Smooth muscle cell (in vitro differentiated cells): ENCODE data around the gene NDUFS8. TPM values are rescaled to one million over a fixed set of nuclear protein-coding genes. Genes with fewer than 3 reads are reported as not detected.

ENCODE experiments used
- DNase-seq: peaks from one replicate; lab custom pipeline; 2025; ENCODE audit not compliant: unreplicated experiment; lab: John Stamatoyannopoulos, UW
- H2AFZ ChIP-seq: fragments of 200-600 bp; sonication (generic); 2 replicates; pipeline ENCODE4 v1.6.0; 2016; ENCODE audit warnings: antibody characterized with exemption, low read depth, mild to moderate bottlenecking
- H3F3A ChIP-seq: fragments of 200-600 bp; sonication (generic); 2 replicates; pipeline ENCODE4 v1.6.0; 2017; ENCODE audit warnings: antibody characterized with exemption, low read depth
- H3K27ac ChIP-seq: fragments of 200-600 bp; sonication (generic); 2 replicates; pipeline ENCODE4 v1.5.1; 2016; ENCODE audit warnings: low read depth, mild to moderate bottlenecking
- H3K27me3 ChIP-seq: fragments of 200-600 bp; sonication (generic); 2 replicates; pipeline ENCODE4 v1.6.1; 2016; ENCODE audit warnings: low read depth, mild to moderate bottlenecking
- H3K36me3 ChIP-seq: fragments of 200-600 bp; sonication (generic); 2 replicates; pipeline ENCODE4 v1.5.1; 2016; ENCODE audit warnings: low read depth
- H3K4me1 ChIP-seq: fragments of 200-600 bp; sonication (generic); 2 replicates; pipeline ENCODE4 v1.5.1; 2016; ENCODE audit warnings: low read depth
- H3K4me2 ChIP-seq: fragments of 200-600 bp; sonication (generic); 2 replicates; pipeline ENCODE4 v1.6.0; 2016; ENCODE audit warnings: mild to moderate bottlenecking
- H3K4me3 ChIP-seq: fragments of 200-600 bp; sonication (generic); 2 replicates; pipeline ENCODE4 v1.5.1; 2016; ENCODE audit warnings: mild to moderate bottlenecking
- H3K79me2 ChIP-seq: fragments of 200-600 bp; sonication (generic); 2 replicates; pipeline ENCODE4 v1.6.0; 2016; ENCODE audit warnings: low read depth, mild to moderate bottlenecking
- H3K9ac ChIP-seq: fragments of 200-600 bp; sonication (generic); 2 replicates; pipeline ENCODE4 v1.6.0; 2016; ENCODE audit warnings: low read depth
- H3K9me3 ChIP-seq: fragments of 200-600 bp; sonication (generic); replicated peaks from 2 replicates; pipeline ENCODE4 v1.5.1; 2016; ENCODE audit warnings: low read depth
- H4K20me1 ChIP-seq: fragments of 200-600 bp; sonication (generic); 2 replicates; pipeline ENCODE4 v1.6.0; 2016; ENCODE audit warnings: low read depth
- WGBS: methylation state at CpG from one replicate; pipeline ENCODE4 v1.1.7; 2016; ENCODE audit warnings: low lambda C conversion rate; 5-methylcytosine and 5-hydroxymethylcytosine counted together
- polyA plus RNA-seq: library from polyadenylated mRNA; unstranded; fragments of >200 nt; fragmentation: Nextera tagmentation; extraction: Ambion mirVana; gene quantifications from 2 replicates; pipeline ENCODE4 v1.2.1, GENCODE V29; 2016
- total RNA-seq: library from RNA; depleted of rRNA; stranded (reverse); fragments of >200 nt; gene quantifications from 2 replicates; pipeline ENCODE4 v1.2.3, GENCODE V29; 2014
- TF ChIP-seq, protein P1 (sequence below): fragments of 200-600 bp; sonication (generic); IDR thresholded peaks from 2 replicates; pipeline ENCODE4 v1.5.1; 2017; ENCODE audit warnings: borderline replicate concordance, mild to moderate bottlenecking, antibody characterized with exemption; ENCODE audit not compliant: insufficient read depth, poor library complexity, severe bottlenecking

The NDUFS8 gene
- total and polyA plus RNA-seq, 2 experiments from 2014 or later: 165 to 314 TPM

DNA sequence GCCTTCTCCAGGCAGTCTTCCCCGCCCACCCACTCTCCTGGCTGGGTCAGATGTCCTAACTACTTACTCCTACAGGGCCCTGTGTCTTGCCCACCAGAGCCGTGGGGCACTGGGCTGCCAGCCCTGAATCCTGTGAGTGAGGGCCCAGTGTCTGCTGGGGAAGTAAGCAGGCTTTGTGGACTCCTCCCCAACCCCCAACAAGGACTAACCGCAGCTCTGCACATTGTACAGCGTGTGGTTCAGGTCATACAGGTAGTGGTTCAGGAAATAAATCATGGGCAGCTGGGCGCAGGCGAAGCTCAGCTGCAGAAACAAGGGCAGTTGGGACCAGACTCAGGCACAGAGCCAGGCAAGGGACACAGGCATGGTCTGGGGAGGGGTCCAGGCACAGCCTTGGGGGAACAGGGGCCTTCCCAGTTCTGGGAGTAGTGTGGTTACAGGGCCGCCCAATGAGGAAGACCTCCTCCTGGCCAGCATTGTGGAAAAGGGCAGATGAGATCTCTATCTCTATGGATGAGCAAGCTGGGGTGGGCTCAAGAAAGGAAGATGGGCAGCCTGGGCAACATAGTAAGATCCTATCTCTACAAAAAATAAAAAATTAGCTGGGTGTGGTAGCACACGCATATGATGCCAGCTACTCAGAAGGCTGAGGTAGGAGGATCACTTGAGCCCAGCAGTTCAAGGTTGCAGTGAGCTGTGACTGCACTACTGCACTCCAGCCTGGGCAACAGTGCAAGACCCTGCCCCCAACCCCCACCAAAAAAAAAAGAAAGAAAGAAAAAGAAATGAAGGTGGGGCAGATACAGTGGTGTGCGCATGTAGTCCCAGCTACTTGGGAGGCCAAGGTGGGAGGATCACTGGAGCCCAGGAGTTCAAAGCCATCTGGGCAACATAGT lies 32.1 kb upstream of the NDUFS8 start:
- Histone ChIP-seq H3K27me3 (no peaks in the 10 kb centered on the region), H3K36me3 (no peaks in the 10 kb centered on the region), H3K4me2 (no peak overlapping the region), H3K4me3 (no peak overlapping the region), H3K79me2 (no peaks in the 10 kb centered on the region), H3K27ac (no peak overlapping the region), H3K9me3 (no peaks in the 10 kb centered on the region), H3F3A (no peaks in the 10 kb centered on the region), H2AFZ (no peak overlapping the region), H3K9ac (no peak overlapping the region), H3K4me1 (peaks cover 3% of the 10 kb centered on the region), H4K20me1 (no peaks in the 10 kb centered on the region)
- WGBS: 96% methylated on average over 9 of the region's 9 CpGs
- TF ChIP-seq, protein P1, sequence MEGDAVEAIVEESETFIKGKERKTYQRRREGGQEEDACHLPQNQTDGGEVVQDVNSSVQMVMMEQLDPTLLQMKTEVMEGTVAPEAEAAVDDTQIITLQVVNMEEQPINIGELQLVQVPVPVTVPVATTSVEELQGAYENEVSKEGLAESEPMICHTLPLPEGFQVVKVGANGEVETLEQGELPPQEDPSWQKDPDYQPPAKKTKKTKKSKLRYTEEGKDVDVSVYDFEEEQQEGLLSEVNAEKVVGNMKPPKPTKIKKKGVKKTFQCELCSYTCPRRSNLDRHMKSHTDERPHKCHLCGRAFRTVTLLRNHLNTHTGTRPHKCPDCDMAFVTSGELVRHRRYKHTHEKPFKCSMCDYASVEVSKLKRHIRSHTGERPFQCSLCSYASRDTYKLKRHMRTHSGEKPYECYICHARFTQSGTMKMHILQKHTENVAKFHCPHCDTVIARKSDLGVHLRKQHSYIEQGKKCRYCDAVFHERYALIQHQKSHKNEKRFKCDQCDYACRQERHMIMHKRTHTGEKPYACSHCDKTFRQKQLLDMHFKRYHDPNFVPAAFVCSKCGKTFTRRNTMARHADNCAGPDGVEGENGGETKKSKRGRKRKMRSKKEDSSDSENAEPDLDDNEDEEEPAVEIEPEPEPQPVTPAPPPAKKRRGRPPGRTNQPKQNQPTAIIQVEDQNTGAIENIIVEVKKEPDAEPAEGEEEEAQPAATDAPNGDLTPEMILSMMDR: no peak
- no peak for DNase-seq

DNA sequence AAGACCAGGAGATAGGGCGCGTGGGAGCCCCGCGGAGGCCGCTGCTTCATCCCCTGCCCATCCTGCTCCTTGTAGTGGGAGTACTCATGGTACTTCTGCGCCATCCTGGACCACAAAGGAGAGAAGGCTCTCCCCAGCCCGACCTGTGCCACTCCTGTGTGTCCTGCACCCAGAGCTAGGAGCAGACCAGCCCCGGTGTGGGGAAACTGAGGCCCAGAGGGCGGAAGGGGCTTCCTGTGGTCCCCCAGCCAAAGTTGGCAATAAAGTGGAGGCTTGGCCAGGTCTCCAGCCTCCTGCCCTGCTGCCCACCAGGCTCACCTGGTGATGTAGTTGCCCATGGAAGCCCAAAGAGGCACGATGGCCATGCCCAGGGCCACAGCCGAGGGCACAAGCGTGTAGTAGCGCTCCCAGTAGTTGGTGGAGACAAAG lies 31.3 kb upstream of the NDUFS8 start:
- WGBS: 97% methylated on average over 13 of the region's 13 CpGs
- no peak for DNase-seq
- Histone ChIP-seq H2AFZ (no peak overlapping the region), H3K27ac (no peak overlapping the region), H3K4me3 (no peak overlapping the region), H4K20me1 (no peaks in the 10 kb centered on the region), H3K27me3 (no peaks in the 10 kb centered on the region), H3K9me3 (no peaks in the 10 kb centered on the region), H3K9ac (no peak overlapping the region), H3K36me3 (no peaks in the 10 kb centered on the region), H3K79me2 (no peaks in the 10 kb centered on the region), H3K4me2 (no peak overlapping the region), H3F3A (no peaks in the 10 kb centered on the region), H3K4me1 (peaks cover 4% of the 10 kb centered on the region)
- TF ChIP-seq, protein P1: no peak

DNA sequence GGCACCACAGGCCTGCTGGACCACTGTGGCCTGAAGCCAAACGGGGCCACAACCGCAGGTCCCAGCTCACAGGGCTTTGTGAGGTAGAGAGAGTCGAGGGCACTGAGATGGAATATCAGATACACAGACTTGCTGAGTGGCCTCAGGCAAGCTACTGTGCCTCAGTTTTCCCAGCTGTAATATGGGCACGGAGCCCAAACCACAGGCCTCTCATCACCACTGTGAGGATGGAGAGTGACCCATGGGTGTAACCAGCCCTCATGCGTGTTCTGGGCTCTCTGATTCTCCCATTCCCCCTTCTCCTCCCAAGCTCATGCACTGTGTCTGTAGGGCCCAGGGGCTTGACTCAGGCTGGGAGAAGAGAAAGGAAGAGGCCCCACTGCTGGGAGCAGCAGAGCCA lies 30.8 kb upstream of the NDUFS8 start:
- H3K9ac ChIP-seq: no peak overlapping the region
- H3K27me3 ChIP-seq: no peaks in the 10 kb centered on the region
- no peak for DNase-seq
- TF ChIP-seq, protein P1: no peak
- H3K36me3 ChIP-seq: no peaks in the 10 kb centered on the region
- no peaks in the 10 kb centered on the region for H3K9me3 ChIP-seq
- no peak overlapping the region for H2AFZ ChIP-seq
- H3K4me1 ChIP-seq: peaks cover 4% of the 10 kb centered on the region
- H3F3A ChIP-seq: no peaks in the 10 kb centered on the region
- H4K20me1 ChIP-seq: no peaks in the 10 kb centered on the region
- no peak overlapping the region for H3K4me3 ChIP-seq
- no peak overlapping the region for H3K27ac ChIP-seq
- no peak overlapping the region for H3K4me2 ChIP-seq
- WGBS: 96% methylated on average over 5 of the region's 5 CpGs
- H3K79me2 ChIP-seq: no peaks in the 10 kb centered on the region

DNA sequence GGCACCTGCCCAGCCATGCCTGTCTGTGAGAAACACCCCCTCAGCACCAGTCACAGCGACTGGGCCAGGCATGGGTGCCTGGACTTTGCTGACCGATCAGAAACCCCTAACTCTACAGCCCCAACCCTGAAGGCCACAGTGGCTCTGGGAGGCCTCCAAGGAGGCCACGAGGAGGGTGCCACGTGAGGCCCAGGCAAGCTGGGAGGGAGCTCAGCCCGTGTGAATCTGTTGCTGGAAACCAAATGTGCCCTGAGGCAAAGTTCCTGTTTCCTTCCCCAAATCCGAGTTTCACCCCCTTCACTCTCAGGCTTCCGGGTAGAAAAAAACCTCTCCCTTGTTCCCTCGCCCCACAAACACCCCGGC lies 27.9 kb upstream of the NDUFS8 start:
- no peak overlapping the region for H2AFZ ChIP-seq
- no peak overlapping the region for H3K4me3 ChIP-seq
- no peaks in the 10 kb centered on the region for H4K20me1 ChIP-seq
- H3K27ac ChIP-seq: no peak overlapping the region
- H3K4me2 ChIP-seq: no peak overlapping the region
- H3K9me3 ChIP-seq: no peaks in the 10 kb centered on the region
- H3K36me3 ChIP-seq: no peaks in the 10 kb centered on the region
- TF ChIP-seq, protein P1: no peak
- no peaks in the 10 kb centered on the region for H3F3A ChIP-seq
- H3K9ac ChIP-seq: no peak overlapping the region
- no peak for DNase-seq
- no peaks in the 10 kb centered on the region for H3K79me2 ChIP-seq
- WGBS: 83% methylated on average over 9 of the region's 9 CpGs
- no peaks in the 10 kb centered on the region for H3K27me3 ChIP-seq
- H3K4me1 ChIP-seq: peaks cover 4% of the 10 kb centered on the region
